HEK293T (cell line): ENCODE data around the gene TMPRSS4.

Experiments
- ARNT ChIP-seq: fragments of 450-650 bp; IDR thresholded peaks from 2 replicates; pipeline ENCODE4 v1.6.1; 2017; ENCODE audit warnings: mild to moderate bottlenecking
- BHLHE40 ChIP-seq: fragments of 450-650 bp; IDR thresholded peaks from 2 replicates; pipeline ENCODE4 v1.6.1; 2016; ENCODE audit warnings: mild to moderate bottlenecking, moderate library complexity, borderline replicate concordance
- CTBP1 ChIP-seq: fragments of 450-650 bp; IDR thresholded peaks from 2 replicates; pipeline ENCODE4 v1.6.1; 2016; ENCODE audit warnings: borderline replicate concordance
- FOXA1 ChIP-seq: fragments of 450-650 bp; IDR thresholded peaks from 2 replicates; pipeline ENCODE4 v1.6.1; 2016; ENCODE audit warnings: mild to moderate bottlenecking
- FOXK2 ChIP-seq: fragments of 450-650 bp; IDR thresholded peaks from 2 replicates; pipeline ENCODE4 v1.6.1; 2016; ENCODE audit warnings: mild to moderate bottlenecking
- SP1 ChIP-seq: fragments of 450-650 bp; IDR thresholded peaks from 2 replicates; pipeline ENCODE4 v1.6.1; 2017
- SUZ12 ChIP-seq: fragments of 450-650 bp; IDR thresholded peaks from 2 replicates; pipeline ENCODE4 v1.6.1; 2016; ENCODE audit warnings: mild to moderate bottlenecking
- TF ChIP-seq, protein P1 (sequence below): fragments of 450-650 bp; IDR thresholded peaks from 2 replicates; pipeline ENCODE4 v1.6.1; 2016

DNA sequence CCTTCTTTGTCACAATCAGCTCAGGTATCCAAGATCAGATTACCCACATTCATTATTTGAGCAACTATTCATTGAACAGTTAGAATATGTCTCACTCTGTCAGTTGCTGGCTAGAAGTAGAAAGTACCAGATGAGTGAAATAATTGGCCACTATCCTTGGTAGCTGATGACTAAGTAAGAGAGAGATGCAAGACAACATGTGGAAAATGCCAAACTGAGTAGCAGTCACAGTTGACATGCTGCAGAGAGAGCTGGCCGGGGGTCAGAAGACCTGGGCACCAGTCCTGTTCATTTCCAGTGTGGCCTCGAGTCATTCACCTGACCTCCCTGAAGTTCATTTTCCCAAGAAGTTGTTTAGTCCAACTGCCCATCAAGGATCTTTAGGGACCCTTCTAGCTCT, 32.4 kb downstream of the TMPRSS4 start:
- TF ChIP-seq FOXA1 (no peak), BHLHE40 (no peak), SP1 (no peak), CTBP1 (no peak), FOXK2 (no peak), ARNT (no peak), SUZ12 (no peak)
- TF ChIP-seq, protein P1, sequence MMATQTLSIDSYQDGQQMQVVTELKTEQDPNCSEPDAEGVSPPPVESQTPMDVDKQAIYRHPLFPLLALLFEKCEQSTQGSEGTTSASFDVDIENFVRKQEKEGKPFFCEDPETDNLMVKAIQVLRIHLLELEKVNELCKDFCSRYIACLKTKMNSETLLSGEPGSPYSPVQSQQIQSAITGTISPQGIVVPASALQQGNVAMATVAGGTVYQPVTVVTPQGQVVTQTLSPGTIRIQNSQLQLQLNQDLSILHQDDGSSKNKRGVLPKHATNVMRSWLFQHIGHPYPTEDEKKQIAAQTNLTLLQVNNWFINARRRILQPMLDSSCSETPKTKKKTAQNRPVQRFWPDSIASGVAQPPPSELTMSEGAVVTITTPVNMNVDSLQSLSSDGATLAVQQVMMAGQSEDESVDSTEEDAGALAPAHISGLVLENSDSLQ: no peak
